GM18907 (cell line): Measurements from ENCODE around the gene GABBR2.

ENCODE experiments used
- ATAC-seq: cut with Tn5 transposase; IDR thresholded peaks from one replicate; pipeline ENCODE4 v1.9.1; 2021; ENCODE audit warnings: mild to moderate bottlenecking, moderate library complexity; ENCODE audit not compliant: unreplicated experiment

Gene GABBR2

DNA sequence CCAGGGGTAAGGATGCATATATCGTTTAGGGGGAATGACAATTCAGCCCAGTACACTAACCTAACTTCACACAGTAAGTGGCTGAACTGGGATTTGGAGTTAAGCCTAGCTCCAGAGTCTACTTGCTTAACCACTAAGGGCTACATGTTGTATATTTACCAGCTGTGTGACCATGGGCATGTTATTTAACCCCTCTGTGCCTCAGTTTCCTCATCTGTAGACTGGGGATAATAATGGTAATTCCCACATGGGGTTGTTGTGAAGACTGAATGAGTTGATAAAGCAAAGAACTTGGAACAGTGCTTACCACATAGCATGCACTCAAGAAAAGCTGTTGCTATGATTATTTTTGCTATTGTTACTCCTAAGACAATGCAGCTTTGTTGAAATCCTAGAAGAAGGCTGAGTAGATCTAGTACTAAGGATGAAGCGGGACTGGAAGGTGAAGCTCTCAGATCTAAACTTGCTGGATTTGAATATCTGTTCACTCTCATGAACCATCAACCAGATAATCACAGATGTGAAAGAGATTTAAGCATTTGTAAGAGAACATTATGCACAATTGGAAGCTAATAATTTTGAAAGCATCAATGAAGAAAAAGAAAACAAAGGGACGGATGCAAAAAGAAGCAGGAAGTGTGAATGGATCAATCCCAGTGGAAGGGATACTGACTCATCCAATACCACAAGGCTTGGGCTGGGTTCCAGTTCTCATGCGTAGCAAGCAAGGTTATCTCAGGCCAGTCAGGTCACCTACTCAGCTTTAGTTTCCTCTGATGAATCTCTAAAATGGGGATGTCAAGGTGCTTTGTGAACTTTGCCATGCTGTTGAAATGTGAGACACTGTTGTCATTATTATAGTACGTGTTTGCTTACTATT lies 374.8 kb downstream of the GABBR2 start:
- ATAC-seq: no peak

DNA sequence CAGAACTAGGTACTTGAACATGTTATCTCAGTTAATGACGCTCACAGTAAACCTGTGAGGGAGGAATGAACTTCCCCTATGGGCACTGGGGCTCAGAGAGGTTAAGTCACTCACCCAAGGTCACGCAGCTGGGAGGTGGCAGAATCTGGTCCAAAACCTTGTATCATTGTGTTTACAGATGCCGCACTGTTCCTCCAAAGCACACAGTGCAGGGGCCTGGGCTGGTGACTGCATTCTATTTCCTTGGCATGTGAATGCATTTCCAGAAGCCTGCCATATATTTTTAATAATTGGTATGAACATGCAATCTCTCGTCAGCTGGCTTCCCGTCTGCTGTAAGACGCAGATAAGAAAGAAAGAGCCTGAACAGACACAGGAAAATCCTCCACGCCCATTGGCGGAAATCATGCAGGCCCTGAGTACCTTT lies 376.3 kb downstream of the GABBR2 start:
- ATAC-seq: no peak

DNA sequence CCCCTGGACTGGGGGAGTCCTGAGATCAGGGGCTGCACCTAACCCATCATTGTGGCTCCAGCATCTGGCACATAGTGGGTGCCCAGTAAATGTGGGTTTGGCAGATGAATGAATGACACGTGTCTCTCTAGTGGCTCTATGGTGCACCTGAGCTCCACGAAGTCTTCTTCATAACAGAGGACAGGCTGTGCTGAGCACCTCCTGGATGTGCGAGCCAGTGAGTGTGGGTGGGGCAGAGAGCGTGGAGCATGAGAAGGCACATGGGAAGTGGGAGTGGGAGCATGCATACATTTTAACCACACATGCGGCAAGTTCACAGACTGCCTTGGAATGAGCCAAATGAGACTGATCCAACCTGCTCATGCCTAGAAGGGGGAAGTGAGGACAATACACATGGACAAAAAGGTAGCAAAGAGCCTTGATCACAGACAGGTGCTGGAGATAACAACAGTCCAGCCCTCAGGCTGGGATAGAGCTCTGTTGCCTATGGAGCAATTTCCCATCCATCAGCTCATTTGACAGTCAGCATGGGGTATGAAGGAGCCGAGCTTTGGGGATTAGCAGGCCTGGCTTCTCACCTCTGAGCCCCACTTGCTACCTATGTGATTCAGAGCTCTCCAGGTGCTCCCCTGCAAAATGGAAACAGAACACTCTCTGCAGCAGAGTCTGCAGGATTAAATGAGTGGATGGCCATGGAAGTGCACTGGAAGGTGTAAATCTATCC lies 377.0 kb downstream of the GABBR2 start:
- ATAC-seq: no peak

DNA sequence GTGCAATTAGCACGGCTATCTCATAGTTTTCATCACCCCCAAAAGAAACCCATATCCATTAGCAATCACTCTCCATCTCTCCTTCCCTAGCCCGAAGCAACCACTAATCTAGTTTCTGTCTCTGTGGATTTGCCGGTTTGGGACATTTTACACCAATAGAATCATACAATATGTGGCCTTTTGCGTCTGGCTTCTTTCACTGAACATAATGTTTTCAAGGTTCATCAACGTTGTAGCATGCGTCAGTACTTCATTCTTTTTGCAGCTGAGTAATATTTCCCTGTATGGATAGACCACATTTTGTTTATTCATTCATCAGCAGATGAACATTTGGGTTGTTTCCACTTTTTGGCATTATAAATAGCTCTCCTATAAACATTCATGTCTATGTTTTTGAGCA lies 377.9 kb downstream of the GABBR2 start:
- no peak for ATAC-seq

DNA sequence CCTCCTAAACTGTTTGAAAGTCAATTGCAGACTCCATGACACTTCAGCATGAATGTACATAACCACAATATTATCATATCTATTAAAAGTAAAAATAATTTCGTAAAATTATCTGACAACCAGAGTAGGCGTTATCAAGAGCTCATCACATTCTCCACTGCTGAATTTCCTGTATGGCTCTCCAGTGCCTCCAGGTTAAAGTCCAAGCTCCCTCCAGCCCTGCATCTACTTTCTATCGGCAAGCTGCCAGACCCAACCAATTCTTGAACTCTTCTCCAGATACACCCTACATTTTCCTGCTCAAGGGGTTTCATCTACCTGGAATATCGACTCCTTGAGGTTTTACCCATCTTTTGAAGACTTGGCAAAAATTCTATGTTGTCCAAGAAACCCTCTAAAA lies 378.8 kb downstream of the GABBR2 start:
- ATAC-seq: no peak

DNA sequence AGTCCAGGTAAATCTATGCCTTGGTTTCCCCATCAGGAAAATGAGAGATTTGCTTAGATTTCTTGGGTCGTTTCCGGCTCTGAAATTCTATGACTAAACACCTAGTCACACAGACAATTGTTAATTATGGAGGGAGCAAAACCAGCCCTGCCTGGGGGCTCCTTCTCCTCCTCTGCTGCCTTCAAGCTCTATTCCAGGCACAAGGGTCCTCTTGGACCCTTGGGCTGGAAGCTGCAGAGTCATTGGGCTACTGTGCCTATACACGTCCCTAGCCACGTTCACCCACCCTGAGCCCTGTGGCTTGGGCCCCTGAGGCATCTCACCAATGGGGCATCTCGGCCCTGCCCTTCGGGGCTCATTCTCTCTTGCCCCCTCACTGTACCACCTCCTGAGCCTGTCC lies 379.5 kb downstream of the GABBR2 start:
- ATAC-seq: no peak

DNA sequence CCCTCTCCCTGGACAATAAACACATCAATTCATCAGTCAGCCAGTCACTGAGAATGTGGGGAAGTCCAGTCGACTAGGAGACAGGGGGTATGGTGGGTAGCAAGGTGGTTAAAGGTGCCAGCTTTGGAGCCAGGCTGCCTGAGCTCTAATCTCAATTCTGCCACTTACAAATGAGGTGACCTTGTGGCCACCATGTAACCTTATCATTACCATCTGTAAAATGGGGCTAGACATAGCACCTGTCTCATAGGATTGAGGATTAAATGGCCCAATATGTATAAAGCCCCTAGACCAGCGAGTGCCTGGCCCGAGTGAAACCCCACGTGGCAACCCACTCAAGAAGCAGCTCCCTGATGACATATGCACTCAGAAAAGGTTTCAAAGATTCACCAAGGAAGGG lies 380.0 kb downstream of the GABBR2 start:
- no peak for ATAC-seq

DNA sequence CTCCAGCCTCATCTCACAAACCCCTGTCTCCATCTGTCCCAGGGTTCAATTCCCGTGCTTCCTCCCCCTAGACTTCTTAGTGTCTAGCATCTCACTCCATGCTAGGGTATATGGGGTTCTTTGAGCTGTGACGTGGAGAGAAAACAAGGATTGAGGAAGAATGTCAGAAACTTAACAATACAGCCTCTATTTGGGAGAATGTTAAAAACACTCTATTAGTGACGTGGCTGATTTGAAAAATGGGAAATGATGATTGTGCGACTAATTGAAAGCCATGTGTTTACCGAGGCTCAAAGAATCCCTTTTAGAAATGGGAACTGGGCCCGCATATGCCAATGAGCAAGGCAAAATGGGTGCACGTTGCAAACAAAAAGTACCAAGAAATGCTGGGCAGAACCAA lies 380.6 kb downstream of the GABBR2 start:
- ATAC-seq: no peak

DNA sequence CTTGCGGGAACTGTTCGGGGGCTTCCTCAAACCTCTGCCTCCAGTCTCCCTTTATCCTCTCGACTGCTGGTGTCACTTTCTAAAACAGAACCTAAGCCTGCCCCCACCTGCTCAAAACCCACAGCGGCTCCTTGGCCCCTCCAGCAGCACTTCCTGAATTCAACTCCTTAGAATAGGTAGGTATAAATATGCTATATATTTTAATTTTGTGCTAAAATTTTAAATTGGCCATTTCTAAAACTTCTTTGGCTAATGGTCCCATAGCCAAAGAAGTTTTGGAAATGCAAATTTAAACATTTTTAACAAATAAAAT lies 381.5 kb downstream of the GABBR2 start:
- ATAC-seq: no peak

DNA sequence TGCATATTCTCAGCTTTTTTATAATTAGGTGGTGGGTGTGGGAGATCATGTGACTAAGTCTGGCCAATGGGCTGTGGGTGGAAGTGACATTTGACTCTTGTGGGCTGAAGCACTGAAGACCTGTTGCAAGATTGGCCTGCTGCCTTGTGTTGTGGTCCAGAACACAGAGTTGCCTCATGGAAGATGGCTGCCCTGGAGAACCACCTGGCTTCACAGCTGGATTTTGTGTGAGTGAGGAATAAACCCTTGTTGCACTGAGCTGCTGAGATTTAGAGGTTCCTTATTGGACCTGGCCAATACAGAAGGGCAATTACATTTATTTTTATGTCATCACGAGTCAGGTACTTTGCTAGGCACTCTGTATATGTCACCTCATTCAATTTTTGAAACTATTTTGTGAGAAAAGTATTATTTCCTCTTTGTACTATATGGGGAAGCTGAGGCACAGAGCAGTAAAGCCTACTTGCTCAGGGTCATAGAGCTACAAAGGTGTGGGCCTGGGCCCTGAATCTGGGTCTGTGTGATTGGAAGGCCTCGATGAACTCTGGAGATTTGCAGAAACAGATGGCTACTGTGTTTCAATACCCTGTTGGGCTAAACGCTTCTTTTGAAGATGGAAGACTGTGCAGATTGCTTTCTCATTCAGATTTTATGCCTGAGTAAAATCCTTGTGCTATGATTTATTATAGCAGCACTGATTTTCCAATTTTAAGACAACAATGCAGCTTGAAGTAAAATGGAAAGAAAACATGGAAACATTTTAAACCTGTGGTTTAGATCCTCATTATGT lies 382.1 kb downstream of the GABBR2 start:
- no peak for ATAC-seq

DNA sequence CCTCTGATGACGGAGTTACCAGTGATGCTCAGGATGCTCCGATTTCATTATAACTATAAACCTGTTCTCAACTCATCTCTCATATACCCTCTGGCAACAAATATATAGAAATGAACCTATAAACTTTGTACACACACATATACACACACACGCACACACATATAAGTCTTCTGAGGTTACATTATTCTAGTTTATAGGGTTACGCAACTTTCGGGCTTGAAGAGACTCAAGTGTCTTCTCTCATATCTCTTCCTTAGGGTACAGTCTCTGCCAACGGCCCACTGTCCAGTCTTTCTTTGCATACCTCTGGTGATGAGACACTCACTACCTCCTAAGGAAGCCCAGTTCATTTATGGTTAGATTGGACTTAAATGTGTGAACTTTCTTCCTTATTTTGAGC lies 383.9 kb downstream of the GABBR2 start:
- ATAC-seq: no peak

DNA sequence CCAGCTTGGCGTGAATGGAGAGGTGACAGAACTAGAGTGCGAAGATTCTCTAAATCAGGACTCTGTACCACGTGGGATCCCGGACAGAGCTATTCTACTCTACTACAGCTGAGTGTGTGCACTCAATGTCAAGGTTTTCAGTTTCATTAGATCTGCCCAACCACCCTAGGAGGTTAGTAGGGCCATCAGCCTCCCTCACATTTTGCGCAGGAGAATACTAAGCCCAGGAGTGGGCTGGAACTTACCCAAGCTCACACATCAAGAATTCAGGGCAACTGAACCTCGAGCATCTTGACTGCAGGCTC lies 385.0 kb downstream of the GABBR2 start:
- no peak for ATAC-seq

DNA sequence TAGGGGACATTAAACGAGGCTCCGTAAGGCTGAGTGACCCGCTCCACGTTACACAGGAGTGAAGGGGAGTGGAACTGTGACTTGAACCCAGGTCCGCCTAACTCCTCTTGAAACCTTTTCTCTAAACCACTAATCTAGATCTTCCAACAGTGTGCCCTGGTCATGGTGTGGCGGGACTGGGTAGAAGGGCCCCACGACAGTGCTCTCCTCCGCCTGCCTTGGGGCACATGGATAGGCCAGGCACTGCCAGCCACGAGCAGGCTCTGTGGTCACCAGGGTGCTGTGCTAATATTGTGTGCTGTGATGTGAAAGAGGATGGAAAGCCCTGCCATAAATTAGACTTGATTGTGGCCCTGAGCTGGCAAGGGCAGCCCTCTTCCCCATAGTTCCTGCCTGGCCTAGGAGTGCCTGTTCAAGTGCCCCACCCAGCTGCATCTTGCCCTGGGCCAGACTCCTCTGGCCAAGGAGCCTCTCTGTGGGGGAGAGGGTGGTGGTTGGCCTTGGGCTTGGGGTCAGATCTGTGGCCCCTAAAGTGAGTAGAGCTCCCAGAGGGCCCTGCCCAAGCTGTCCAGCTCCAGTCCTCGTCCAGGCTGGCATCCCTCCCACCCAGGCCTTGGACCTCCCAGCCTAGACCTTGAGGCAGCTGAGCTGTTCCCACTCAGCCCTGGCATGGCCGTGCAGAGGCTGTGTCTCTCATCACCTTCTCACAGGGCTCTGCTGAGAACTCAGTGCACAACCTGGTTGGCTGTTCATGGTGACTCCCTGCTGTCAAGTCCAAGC lies 385.5 kb downstream of the GABBR2 start:
- no peak for ATAC-seq

DNA sequence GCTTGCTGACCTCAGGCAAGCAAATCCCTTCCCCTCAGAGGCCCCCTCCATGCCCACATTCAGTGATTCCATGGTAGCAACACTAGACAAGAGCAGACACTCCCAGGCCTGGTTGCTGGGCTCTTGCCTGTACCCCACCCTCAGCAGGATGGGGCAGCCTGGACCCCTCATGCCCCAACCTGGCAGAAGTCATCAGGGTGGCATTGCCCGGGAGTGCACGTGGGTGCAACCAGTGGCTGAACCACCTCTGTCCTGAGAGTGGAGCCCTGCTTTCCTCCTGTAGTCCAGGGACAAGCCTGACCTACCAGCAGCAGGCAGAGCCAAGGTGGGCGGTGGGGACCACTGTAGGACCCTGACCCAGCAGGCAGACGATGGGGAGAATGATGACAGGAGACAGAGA lies 387.5 kb downstream of the GABBR2 start:
- no peak for ATAC-seq

DNA sequence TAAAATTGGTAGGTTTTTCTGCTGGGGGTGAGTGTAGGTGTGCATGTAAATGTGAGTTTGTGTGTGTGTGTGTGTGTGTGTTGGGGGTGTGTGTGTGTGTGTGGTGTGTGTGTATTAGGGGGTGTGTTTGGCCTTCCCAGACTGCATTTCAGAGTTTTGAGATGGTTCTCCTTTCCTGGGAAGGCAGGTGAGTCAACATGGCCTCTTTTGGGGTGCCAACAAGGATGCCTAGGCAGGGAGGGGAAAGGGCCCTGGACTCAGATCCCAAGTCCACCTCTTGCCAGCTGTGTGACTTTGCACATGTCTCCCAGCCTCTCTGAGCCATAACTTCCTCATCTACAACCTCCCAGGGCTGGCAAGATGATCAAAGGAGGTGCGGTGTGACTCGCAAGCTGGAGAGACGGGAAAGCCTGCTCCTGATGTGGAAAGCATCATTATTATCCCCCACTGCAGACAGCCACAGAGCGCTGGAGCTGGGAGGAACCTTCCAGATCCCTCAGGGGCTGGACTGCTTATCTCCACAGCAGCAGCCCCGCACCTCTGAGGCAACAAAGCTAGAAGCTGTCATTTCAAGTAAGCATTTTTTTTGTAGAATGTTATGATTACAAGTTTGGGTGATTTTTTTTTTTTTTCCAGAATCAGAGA lies 389.8 kb downstream of the GABBR2 start:
- no peak for ATAC-seq

DNA sequence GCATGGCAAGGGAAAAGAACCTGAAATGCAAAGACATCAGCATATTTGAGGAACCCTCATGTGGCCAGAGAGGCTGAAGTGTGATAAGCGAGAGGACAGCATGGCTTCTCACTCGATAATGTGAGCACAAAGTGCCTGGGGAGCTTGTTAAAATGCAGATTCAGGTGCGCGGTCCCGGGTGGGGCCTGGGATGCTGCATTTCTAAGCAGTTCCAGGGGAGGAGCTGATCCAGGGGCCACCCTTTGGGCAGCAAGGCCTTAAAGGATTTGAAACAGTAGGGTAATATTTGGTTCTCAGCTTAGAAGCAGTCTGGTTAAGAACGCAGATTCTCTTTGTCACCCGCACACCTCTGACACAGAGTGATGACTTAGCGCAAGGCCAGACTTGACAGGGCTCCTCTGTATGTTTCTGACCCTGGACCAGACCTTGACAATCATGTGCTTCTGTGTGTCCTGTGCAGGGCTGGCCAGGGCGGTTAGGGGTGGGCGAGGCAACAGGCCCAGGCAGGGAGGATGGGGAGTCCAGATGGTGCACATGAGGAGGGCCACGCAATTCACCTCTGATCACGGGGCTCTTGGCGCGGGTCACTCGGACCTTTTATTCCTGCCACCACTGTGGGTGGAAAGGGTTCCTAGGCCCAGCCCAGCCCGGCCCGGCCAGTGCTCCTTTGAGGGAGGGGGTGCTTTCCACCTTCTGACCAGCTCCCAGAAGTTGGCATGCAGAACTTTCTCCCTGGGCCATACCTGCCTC lies 390.5 kb downstream of the GABBR2 start:
- no peak for ATAC-seq

DNA sequence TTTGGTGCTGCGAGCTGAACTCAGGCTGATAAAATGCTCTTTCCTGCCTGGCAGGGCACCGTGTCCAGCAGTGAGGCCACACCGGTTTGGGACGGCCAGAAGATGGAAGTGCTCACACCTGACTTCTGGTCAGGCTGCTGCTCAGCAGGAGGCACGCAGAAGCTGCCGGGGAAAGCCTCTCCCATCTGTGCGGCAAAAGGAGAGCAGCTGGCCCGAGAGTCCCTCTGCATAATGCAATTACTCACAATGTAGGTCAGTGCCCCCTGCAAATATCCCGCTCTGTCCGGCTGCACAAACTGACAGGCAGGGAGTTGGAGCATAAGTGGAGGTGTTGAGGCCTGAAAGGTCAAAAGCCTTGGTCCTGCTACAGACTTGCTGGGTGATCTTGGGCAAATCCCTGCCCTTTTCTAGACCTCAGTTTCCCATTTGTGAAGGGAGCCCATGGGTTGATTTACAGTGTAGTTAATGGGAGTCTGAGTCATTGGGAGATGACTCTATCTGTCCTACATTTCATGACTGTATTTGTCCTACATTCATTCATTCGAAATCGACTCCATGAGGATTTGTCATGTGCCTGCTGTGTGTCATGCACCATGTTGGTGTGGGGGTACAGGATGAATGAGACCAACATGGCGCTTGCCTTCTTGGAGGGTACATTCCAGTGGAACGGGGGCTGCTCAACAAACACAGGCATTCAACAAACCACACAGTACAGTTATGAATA lies 391.4 kb downstream of the GABBR2 start:
- no peak for ATAC-seq

DNA sequence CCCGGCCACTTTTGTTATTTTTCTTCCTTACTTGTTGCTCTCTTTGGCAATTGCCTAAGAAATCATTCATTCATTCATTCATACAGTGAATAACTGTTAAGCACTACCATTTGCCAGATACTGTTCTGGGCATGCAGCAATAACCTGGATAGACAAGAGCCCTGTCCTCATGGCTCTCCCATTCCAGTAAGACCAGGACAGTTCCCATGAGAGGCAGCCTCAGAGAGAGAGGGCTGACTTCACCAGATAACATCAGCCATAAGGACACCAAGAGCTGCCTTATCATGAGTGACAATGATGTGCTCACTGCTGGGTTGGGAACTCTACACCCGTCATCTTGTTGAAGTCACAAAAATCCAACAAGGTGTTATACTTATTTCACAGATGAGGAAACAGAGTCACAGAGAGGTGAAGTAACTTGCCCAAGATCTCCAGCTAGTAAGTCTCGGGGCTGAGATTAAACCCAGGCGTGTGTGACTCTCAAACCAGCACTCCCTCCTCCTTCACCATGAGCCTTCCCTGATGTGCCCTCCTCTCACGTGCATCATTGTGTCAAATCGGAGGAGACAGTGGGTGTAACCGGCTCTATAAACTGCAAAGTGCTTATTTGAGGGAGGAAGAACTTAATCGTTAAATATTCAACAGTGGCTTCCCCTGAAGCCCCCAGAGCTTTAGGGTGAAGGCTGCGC lies 392.1 kb downstream of the GABBR2 start:
- ATAC-seq: no peak
